ENCODE measurements around the gene IQCE.
"Not testable (repeated sequence)": the region's sequence is repeated elsewhere in the genome, so short reads cannot be mapped to it uniquely, and the experiment has no call there.

Gene IQCE

GRCh38 chr7:2532199-2532772 is 26.5 kb upstream of the IQCE start:
- not testable (repeated sequence) for DNase-seq (ENCODE audit: low read depth)

- not testable (repeated sequence) for DNase-seq (ENCODE audit: low read depth)
Measured at GRCh38 chr7:2532816-2533215, 26.0 kb upstream of the IQCE start.

- DNase-seq (ENCODE audit: low read depth), result not testable (repeated sequence)
Measured at GRCh38 chr7:2533566-2533965, 25.2 kb upstream of the IQCE start.

GRCh38 chr7:2534214-2534613 is 24.6 kb upstream of the IQCE start:
- not testable (repeated sequence) for DNase-seq (ENCODE audit: low read depth)

GRCh38 chr7:2535872-2536627 is 22.7 kb upstream of the IQCE start:
- not testable (repeated sequence) for DNase-seq (ENCODE audit: low read depth)

GRCh38 chr7:2537981-2538851 is 20.6 kb upstream of the IQCE start:
- no peak for DNase-seq (ENCODE audit: low read depth)

- DNase-seq (ENCODE audit: low read depth), result no peak
Measured at GRCh38 chr7:2539031-2539911, 19.5 kb upstream of the IQCE start.

GRCh38 chr7:2540133-2540532 is 18.6 kb upstream of the IQCE start:
- no peak for DNase-seq (ENCODE audit: low read depth)

GRCh38 chr7:2540641-2541051 is 18.1 kb upstream of the IQCE start:
- no peak for DNase-seq (ENCODE audit: low read depth)

GRCh38 chr7:2541291-2542010 is 17.3 kb upstream of the IQCE start:
- DNase-seq (ENCODE audit: low read depth), result no peak

GRCh38 chr7:2542011-2542915 is 16.5 kb upstream of the IQCE start:
- DNase-seq (ENCODE audit: low read depth), result no peak

- no peak for DNase-seq (ENCODE audit: low read depth)
Measured at GRCh38 chr7:2542916-2543871, 15.6 kb upstream of the IQCE start.

GRCh38 chr7:2544541-2545188 is 14.1 kb upstream of the IQCE start:
- DNase-seq (ENCODE audit: low read depth), result no peak

GRCh38 chr7:2545746-2546425 is 12.9 kb upstream of the IQCE start:
- no peak for DNase-seq (ENCODE audit: low read depth)

GRCh38 chr7:2546776-2547586 is 11.8 kb upstream of the IQCE start:
- DNase-seq (ENCODE audit: low read depth), result no peak

GRCh38 chr7:2551418-2551817 is 7.4 kb upstream of the IQCE start:
- no peak for DNase-seq (ENCODE audit: low read depth)

GRCh38 chr7:2553108-2553507 is 5.7 kb upstream of the IQCE start:
- no peak for DNase-seq (ENCODE audit: low read depth)
